KMS-11 (cell line): ENCODE data around the gene SPINK5.
"Not testable (repeated sequence)": the region's sequence is repeated elsewhere in the genome, so short reads cannot be mapped to it uniquely, and the experiment has no call there.

Experiments
- H2AFZ ChIP-seq: fragments of 200-600 bp; sonication (generic); 2 replicates; pipeline ENCODE4 v1.6.1; 2016; ENCODE audit warnings: antibody characterized with exemption, mixed run types, low read depth
- H3K27ac ChIP-seq: fragments of 200-600 bp; sonication (generic); 2 replicates; pipeline ENCODE4 v1.6.1; 2016; ENCODE audit warnings: mild to moderate bottlenecking, mixed run types
- H3K27me3 ChIP-seq: fragments of 200-600 bp; sonication (generic); 2 replicates; pipeline ENCODE4 v1.6.1; 2017; ENCODE audit warnings: mild to moderate bottlenecking, low read depth, mixed run types, moderate library complexity; ENCODE audit not compliant: insufficient read depth
- H3K36me3 ChIP-seq: fragments of 200-600 bp; sonication (generic); 2 replicates; pipeline ENCODE4 v1.6.1; 2017; ENCODE audit warnings: mild to moderate bottlenecking, mixed run types; ENCODE audit not compliant: insufficient read depth
- H3K4me1 ChIP-seq: fragments of 200-600 bp; sonication (generic); 2 replicates; pipeline ENCODE4 v1.6.1; 2016; ENCODE audit warnings: mild to moderate bottlenecking, low read depth, mixed run types; ENCODE audit not compliant: poor library complexity, severe bottlenecking
- H3K4me2 ChIP-seq: fragments of 200-600 bp; sonication (generic); 2 replicates; pipeline ENCODE4 v1.7.0; 2016; ENCODE audit warnings: mild to moderate bottlenecking, mixed run types
- H3K4me3 ChIP-seq: fragments of 200-600 bp; sonication (generic); IDR thresholded peaks from 2 replicates; pipeline ENCODE4 v1.6.1; 2017; ENCODE audit warnings: low read depth, low read length, mixed read lengths; ENCODE audit not compliant: insufficient read depth
- H3K79me2 ChIP-seq: fragments of 200-600 bp; sonication (generic); 2 replicates; pipeline ENCODE4 v1.6.1; 2016; ENCODE audit warnings: low read depth, mixed run types; ENCODE audit not compliant: insufficient read depth
- H3K9ac ChIP-seq: fragments of 200-600 bp; sonication (generic); 2 replicates; pipeline ENCODE4 v1.6.1; 2016; ENCODE audit warnings: mild to moderate bottlenecking, mixed run types
- H4K20me1 ChIP-seq: fragments of 200-600 bp; sonication (generic); 2 replicates; pipeline ENCODE4 v1.6.1; 2016; ENCODE audit warnings: mild to moderate bottlenecking, mixed run types; ENCODE audit not compliant: insufficient read depth
- CTCF ChIP-seq: fragments of 200-600 bp; sonication (generic); conservative IDR thresholded peaks from 2 replicates; pipeline ENCODE4 v1.6.1; 2017; ENCODE audit warnings: low read depth, mild to moderate bottlenecking, antibody characterized with exemption, low read length, moderate library complexity, mixed read lengths

SPINK5 gene

GRCh38 chr5:148043705-148044104, 20.1 kb upstream of the SPINK5 start:
- TF ChIP-seq CTCF, result no peak
- no peak overlapping the region for H3K4me3 ChIP-seq
- H3K27me3 ChIP-seq, result no peaks in the 10 kb centered on the region
- no peak overlapping the region for H3K4me2 ChIP-seq
- no peaks in the 10 kb centered on the region for H4K20me1 ChIP-seq
- no peak overlapping the region for H3K9ac ChIP-seq
- no peaks in the 10 kb centered on the region for H3K79me2 ChIP-seq
- H3K27ac ChIP-seq, result no peak overlapping the region
- H3K4me1 ChIP-seq, result no peaks in the 10 kb centered on the region
- H3K36me3 ChIP-seq, result no peaks in the 10 kb centered on the region
- H2AFZ ChIP-seq, result no peak overlapping the region

- H3K4me1 ChIP-seq, H3K27ac ChIP-seq, H3K27me3 ChIP-seq, H3K4me3 ChIP-seq, H4K20me1 ChIP-seq, H3K4me2 ChIP-seq, H3K9ac ChIP-seq, H3K79me2 ChIP-seq, H3K36me3 ChIP-seq, H2AFZ ChIP-seq: not testable (repeated sequence)
These were observed 8.6 kb upstream of the SPINK5 start for GRCh38 chr5:148055160-148055559.

- no peaks in the 10 kb centered on the region for H3K36me3 ChIP-seq
- no peak overlapping the region for H3K27ac ChIP-seq
- H3K79me2 ChIP-seq, result no peaks in the 10 kb centered on the region
- no peak overlapping the region for H3K4me3 ChIP-seq
- H3K27me3 ChIP-seq, result no peaks in the 10 kb centered on the region
- no peak for TF ChIP-seq CTCF
- H3K9ac ChIP-seq, result no peak overlapping the region
- H4K20me1 ChIP-seq, result no peaks in the 10 kb centered on the region
- no peak overlapping the region for H2AFZ ChIP-seq
- no peaks in the 10 kb centered on the region for H3K4me1 ChIP-seq
- no peak overlapping the region for H3K4me2 ChIP-seq
These were observed 3.5 kb upstream of the SPINK5 start for GRCh38 chr5:148060309-148060708.

- Histone ChIP-seq H3K4me3 (no peak overlapping the region), H4K20me1 (no peaks in the 10 kb centered on the region), H3K9ac (no peak overlapping the region), H3K27me3 (no peaks in the 10 kb centered on the region), H2AFZ (no peak overlapping the region), H3K4me2 (no peak overlapping the region), H3K4me1 (no peaks in the 10 kb centered on the region), H3K27ac (no peak overlapping the region), H3K36me3 (no peaks in the 10 kb centered on the region), H3K79me2 (no peaks in the 10 kb centered on the region)
- TF ChIP-seq CTCF, result no peak
These were observed 2.9 kb upstream of the SPINK5 start for GRCh38 chr5:148060881-148061280.

- H3K27me3 ChIP-seq, result no peaks in the 10 kb centered on the region
- no peaks in the 10 kb centered on the region for H4K20me1 ChIP-seq
- no peak overlapping the region for H3K4me3 ChIP-seq
- TF ChIP-seq CTCF, result no peak
- H3K9ac ChIP-seq, result no peak overlapping the region
- no peaks in the 10 kb centered on the region for H3K4me1 ChIP-seq
- H3K4me2 ChIP-seq, result no peak overlapping the region
- no peak overlapping the region for H3K27ac ChIP-seq
- no peak overlapping the region for H2AFZ ChIP-seq
- no peaks in the 10 kb centered on the region for H3K36me3 ChIP-seq
- H3K79me2 ChIP-seq, result no peaks in the 10 kb centered on the region
These were observed 6.8 kb downstream of the SPINK5 start for GRCh38 chr5:148070621-148071020.
